B cell (primary cell): ENCODE measurements around the gene FOXN3. TPM values are rescaled to one million over a fixed set of nuclear protein-coding genes. Genes with fewer than 3 reads are reported as not detected.

ENCODE experiments used
- ATAC-seq: fragments of 200-7000 bp; cut with Tn5 transposase; one replicate; pipeline ENCODE4 v1.10.0; 2021; ENCODE audit warnings: low read depth, mild to moderate bottlenecking, moderate number of reproducible peaks, moderate library complexity
- CTCF ChIA-PET: fragments of 350-600 bp; sonication (Branson Sonifier 250); formaldehyde crosslinking; loops from one replicate; lab custom pipeline; 2021; ENCODE audit warnings: antibody characterized with exemption, inconsistent platforms; lab: Charles Lee
- POLR2A ChIA-PET: fragments of 350-600 bp; sonication (Branson Sonifier 250); formaldehyde crosslinking; loops from one replicate; lab custom pipeline; 2021; ENCODE audit warnings: antibody characterized with exemption; lab: Charles Lee
- DNase-seq: peaks from one replicate; pipeline ENCODE4 v3.0.0; 2013
- H2AFZ ChIP-seq: 2 replicates; pipeline ENCODE4 v1.6.1; 2012; ENCODE audit warnings: mild to moderate bottlenecking, low read depth, low read length; ENCODE audit not compliant: insufficient read depth, poor library complexity, severe bottlenecking
- H3K27ac ChIP-seq, 2 donors: 1 replicate in 1 of 2; 2 replicates in 1 of 2; pipeline ENCODE4 v1.5.1; 2012 to 2013; ENCODE audit warnings: low read length in 2 of 2, mild to moderate bottlenecking in 2 of 2, moderate library complexity in 1 of 2
- H3K27me3 ChIP-seq, 4 experiments: fragments of 200-600 bp in 1 of 4; sonication (generic) in 1 of 4; replicated peaks in 1 of 4; 1 replicate in 2 of 4; 2 replicates in 2 of 4; pipeline versions ENCODE4 v1.6.1 to v1.7.0; 2013 to 2016; ENCODE audit warnings: low read length in 3 of 4, mild to moderate bottlenecking in 2 of 4, mixed read lengths in 1 of 4, moderate library complexity in 1 of 4; ENCODE audit not compliant: insufficient read depth in 4 of 4, control insufficient read depth in 3 of 4; ENCODE audit errors: control extremely low read depth in 1 of 4
- H3K36me3 ChIP-seq, 2 experiments: replicated peaks in 1 of 2; 1 replicate in 1 of 2; 2 replicates in 1 of 2; pipeline versions ENCODE4 v1.6.1 to v1.7.1; 2013; ENCODE audit warnings: low read length in 1 of 2; ENCODE audit not compliant: insufficient read depth in 2 of 2, control insufficient read depth in 1 of 2; ENCODE audit errors: control extremely low read depth in 1 of 2, extremely low read depth in 1 of 2
- H3K4me1 ChIP-seq, 2 donors: fragments of 200-600 bp in 1 of 2; sonication (generic) in 1 of 2; 1 replicate in 1 of 2; 2 replicates in 1 of 2; pipeline versions ENCODE4 v1.5.1 to v1.6.1; 2013 to 2017; ENCODE audit warnings: low read length in 2 of 2; ENCODE audit not compliant: control insufficient read depth in 2 of 2, insufficient read depth in 2 of 2
- H3K4me2 ChIP-seq: replicated peaks from 2 replicates; pipeline ENCODE3; 2012; ENCODE audit warnings: mild to moderate bottlenecking, low read depth, low read length; ENCODE audit not compliant: poor library complexity, severe bottlenecking
- H3K4me3 ChIP-seq, 5 experiments: fragments of 200-600 bp in 1 of 5; sonication (generic) in 1 of 5; 1 replicate in 3 of 5; 2 replicates in 2 of 5; pipeline versions ENCODE4 v1.5.1 to v1.7.0; 2011 to 2016; ENCODE audit warnings: low read length in 4 of 5, mild to moderate bottlenecking in 4 of 5, low read depth in 2 of 5, control low read depth in 1 of 5, moderate library complexity in 1 of 5; ENCODE audit not compliant: insufficient read depth in 1 of 5; ENCODE audit errors: control extremely low read depth in 1 of 5, extremely low read depth in 1 of 5
- H3K79me2 ChIP-seq: fragments of 200-600 bp; sonication (generic); one replicate; pipeline ENCODE4 v1.6.0; 2016; ENCODE audit warnings: low read length; ENCODE audit not compliant: control insufficient read depth, insufficient read depth
- H3K9ac ChIP-seq: fragments of 200-600 bp; sonication (generic); 2 replicates; pipeline ENCODE4 v1.6.1; 2017; ENCODE audit warnings: mild to moderate bottlenecking, low read length, moderate library complexity
- H3K9me3 ChIP-seq, 3 donors: one replicate each; pipeline versions ENCODE4 v1.6.1 to v1.7.1; 2013; ENCODE audit warnings: low read length in 2 of 3; ENCODE audit not compliant: control insufficient read depth in 2 of 3, insufficient read depth in 1 of 3; ENCODE audit errors: control extremely low read depth in 1 of 3
- H4K20me1 ChIP-seq: 2 replicates; pipeline ENCODE4 v1.6.0; 2012; ENCODE audit warnings: mild to moderate bottlenecking, low read length; ENCODE audit not compliant: insufficient read depth, control insufficient read depth, poor library complexity, severe bottlenecking
- H3K27ac Mint-ChIP-seq: one replicate; pipeline ENCODE4 v1.8.0; 2021; ENCODE audit warnings: mixed read lengths
- H3K27me3 Mint-ChIP-seq: one replicate; pipeline ENCODE4 v1.8.0; 2021; ENCODE audit warnings: mixed read lengths
- H3K4me1 Mint-ChIP-seq: one replicate; pipeline ENCODE4 v1.8.0; 2021; ENCODE audit warnings: mixed read lengths
- H3K4me3 Mint-ChIP-seq: one replicate; pipeline ENCODE4 v1.8.0; 2021; ENCODE audit warnings: mixed read lengths
- H3K9me3 Mint-ChIP-seq: one replicate; pipeline ENCODE4 v1.8.0; 2022; ENCODE audit warnings: mixed read lengths; ENCODE audit not compliant: insufficient read depth
- EZH2 ChIP-seq: IDR thresholded peaks from 2 replicates; pipeline ENCODE4 v1.6.1; 2012; ENCODE audit warnings: borderline replicate concordance, low read depth, mild to moderate bottlenecking, moderate library complexity, low read length; ENCODE audit not compliant: insufficient read depth, poor library complexity, severe bottlenecking
- WGBS: methylation state at CpG from one replicate; pipeline ENCODE4 v1.1.5; 2013; ENCODE audit warnings: missing lambda C conversion rate; ENCODE audit not compliant: insufficient coverage; 5-methylcytosine and 5-hydroxymethylcytosine counted together
- intact Hi-C: fragments of 100-400 bp; cut with micrococcal nuclease; formaldehyde crosslinking; loops from one replicate; pipeline ENCODE4 v1.10.0; 2022
- polyA plus RNA-seq: library from polyadenylated mRNA; depleted of rRNA; stranded (reverse); fragments of >200 nt; gene quantifications from 2 replicates; pipeline ENCODE4 v1.2.3, GENCODE V29; 2012
- total RNA-seq, 2 donors: library from RNA; stranded (reverse); fragments of 120-200 nt in 1 of 2; gene quantifications; 1 replicate in 1 of 2; 2 replicates in 1 of 2; pipeline versions ENCODE4 v1.2.3 to v1.2.4, GENCODE V29; 2013 to 2022
- TF ChIP-seq, protein P1 (sequence below): fragments of 200-600 bp; IDR thresholded peaks from one replicate; pipeline ENCODE4 v1.8.0; 2022; ENCODE audit warnings: antibody characterized with exemption, mild to moderate bottlenecking

The FOXN3 gene
- total and polyA plus RNA-seq, 2 donors (not counting 1 experiment from before 2014, with no cell fraction given), result 80.6 to 98.2 TPM

DNA sequence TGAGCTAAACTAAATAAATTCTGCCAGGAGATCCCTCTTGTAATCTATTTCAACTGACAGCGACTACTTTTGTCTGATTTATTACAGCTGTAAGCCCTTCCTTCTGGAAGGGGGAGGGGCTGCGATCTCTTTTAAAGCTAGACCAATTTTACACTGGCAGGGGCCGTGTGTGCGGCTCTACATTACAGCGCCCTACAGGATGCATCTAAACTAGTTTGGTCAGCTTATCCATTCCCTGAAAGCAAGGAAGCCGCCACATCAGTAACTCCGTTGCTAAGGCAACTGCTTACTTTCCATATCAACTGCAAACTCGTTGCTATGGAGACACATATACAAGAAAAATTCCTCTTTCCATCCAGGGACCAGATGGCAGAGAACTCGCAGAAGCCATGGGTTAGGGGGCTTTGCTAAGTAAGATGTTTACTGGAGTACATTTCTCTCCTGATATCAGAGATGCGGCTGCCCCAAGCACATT lies 17.4 kb downstream of the FOXN3 start:
- WGBS, result 89% methylated on average over 4 of the region's 10 CpGs
- H3K4me2 ChIP-seq, result no peak overlapping the region
- H3K4me1 Mint-ChIP-seq, result peaks cover 78% of the 10 kb centered on the region
- H3K27me3 Mint-ChIP-seq, result no peaks in the 10 kb centered on the region
- H3K4me3 ChIP-seq, result no peak overlapping the region
- H3K9me3 ChIP-seq, result no peaks in the 10 kb centered on the region
- intact Hi-C loops, result loop anchor here (2.0 kb wide), 1 partner anchor 15 kb away; no protein-coding TSS in a partner anchor
- ATAC-seq (no peak), DNase-seq (no peak)
- peaks cover under 1 to 2% of the 10 kb centered on the region in 2 experiments for H3K36me3 ChIP-seq
- peaks cover 15 to 17% of the 10 kb centered on the region in 2 donors for H3K4me1 ChIP-seq
- H3K4me3 Mint-ChIP-seq, result no peak overlapping the region
- no peak overlapping the region for H2AFZ ChIP-seq
- H3K9ac ChIP-seq, result no peak overlapping the region
- H3K79me2 ChIP-seq, result peaks cover 98% of the 10 kb centered on the region
- peaks cover 2% of the 10 kb centered on the region for H3K9me3 Mint-ChIP-seq
- H3K27ac Mint-ChIP-seq, result no peak overlapping the region
- POLR2A ChIA-PET, result interaction anchor here (0.7 kb wide), 1 partner anchor 77 kb away, joined by 4 read pairs; no protein-coding TSS in a partner anchor
- peaks cover 61% of the 10 kb centered on the region for H4K20me1 ChIP-seq
- H3K27me3 ChIP-seq, result no peaks in the 10 kb centered on the region
- CTCF ChIA-PET, result interaction anchor here (0.7 kb wide), 1 partner anchor 51 kb away, joined by 3 read pairs; no protein-coding TSS in a partner anchor
- TF ChIP-seq EZH2, result no peak
- TF ChIP-seq, protein P1, sequence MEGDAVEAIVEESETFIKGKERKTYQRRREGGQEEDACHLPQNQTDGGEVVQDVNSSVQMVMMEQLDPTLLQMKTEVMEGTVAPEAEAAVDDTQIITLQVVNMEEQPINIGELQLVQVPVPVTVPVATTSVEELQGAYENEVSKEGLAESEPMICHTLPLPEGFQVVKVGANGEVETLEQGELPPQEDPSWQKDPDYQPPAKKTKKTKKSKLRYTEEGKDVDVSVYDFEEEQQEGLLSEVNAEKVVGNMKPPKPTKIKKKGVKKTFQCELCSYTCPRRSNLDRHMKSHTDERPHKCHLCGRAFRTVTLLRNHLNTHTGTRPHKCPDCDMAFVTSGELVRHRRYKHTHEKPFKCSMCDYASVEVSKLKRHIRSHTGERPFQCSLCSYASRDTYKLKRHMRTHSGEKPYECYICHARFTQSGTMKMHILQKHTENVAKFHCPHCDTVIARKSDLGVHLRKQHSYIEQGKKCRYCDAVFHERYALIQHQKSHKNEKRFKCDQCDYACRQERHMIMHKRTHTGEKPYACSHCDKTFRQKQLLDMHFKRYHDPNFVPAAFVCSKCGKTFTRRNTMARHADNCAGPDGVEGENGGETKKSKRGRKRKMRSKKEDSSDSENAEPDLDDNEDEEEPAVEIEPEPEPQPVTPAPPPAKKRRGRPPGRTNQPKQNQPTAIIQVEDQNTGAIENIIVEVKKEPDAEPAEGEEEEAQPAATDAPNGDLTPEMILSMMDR, result no peak
- no peak overlapping the region for H3K27ac ChIP-seq

DNA sequence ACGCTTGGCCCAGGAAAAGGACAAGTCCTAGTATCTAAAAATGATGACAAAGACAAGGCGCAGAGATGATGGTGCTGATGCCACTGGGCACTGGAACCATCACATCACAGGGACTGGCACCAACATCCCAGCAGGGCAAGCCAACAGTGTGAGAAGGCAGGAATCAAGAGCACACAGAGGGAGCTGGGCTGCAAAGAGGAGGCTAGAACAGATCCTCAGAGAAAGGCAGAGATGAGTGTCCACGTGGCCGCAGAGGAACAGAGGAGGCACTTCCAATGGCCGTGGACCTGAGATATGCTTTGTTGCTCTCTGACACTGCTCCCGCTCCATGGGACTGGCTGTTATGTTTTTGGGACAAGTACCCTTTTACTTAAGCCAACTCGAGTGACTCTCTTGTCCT lies 17.9 kb downstream of the FOXN3 start:
- ATAC-seq (no peak), DNase-seq (no peak)
- ChIA-PET POLR2A (interaction anchor here (0.7 kb wide), 1 partner anchor 76 kb away, joined by 4 read pairs; no protein-coding TSS in a partner anchor), CTCF (interaction anchor here (0.7 kb wide), 1 partner anchor 51 kb away, joined by 3 read pairs; no protein-coding TSS in a partner anchor)
- Histone ChIP-seq H3K4me1 (peaks cover 15 to 17% of the 10 kb centered on the region in 2 donors), H3K4me3 (no peak overlapping the region), H3K27ac (no peak overlapping the region), H3K79me2 (peaks cover 98% of the 10 kb centered on the region), H3K27me3 (no peaks in the 10 kb centered on the region), H3K9ac (no peak overlapping the region), H4K20me1 (peaks cover 61% of the 10 kb centered on the region), H3K9me3 (no peaks in the 10 kb centered on the region), H3K36me3 (peaks cover 0 to 2% of the 10 kb centered on the region in 2 experiments), H3K4me2 (no peak overlapping the region), H2AFZ (no peak overlapping the region)
- Mint-ChIP-seq H3K27ac (peak overlapping the region; percentile 47), H3K4me3 (no peak overlapping the region), H3K4me1 (peaks cover 75% of the 10 kb centered on the region), H3K27me3 (no peaks in the 10 kb centered on the region), H3K9me3 (peaks cover 2% of the 10 kb centered on the region)
- TF ChIP-seq, protein P1, result no peak
- intact Hi-C loops, result loop anchor here (2.0 kb wide), 1 partner anchor 14 kb away; no protein-coding TSS in a partner anchor
- WGBS, result 95% methylated on average over 6 of the region's 7 CpGs
